GM19397 (cell line): ENCODE results near the gene CNTNAP4.

Experiments used
- ATAC-seq: cut with Tn5 transposase; IDR thresholded peaks from one replicate; pipeline ENCODE4 v1.9.1; 2021; ENCODE audit warnings: mild to moderate bottlenecking, moderate library complexity; ENCODE audit not compliant: unreplicated experiment

The CNTNAP4 gene

GRCh38 chr16:76574651-76575050, 297.4 kb downstream of the CNTNAP4 start:
- no peak for ATAC-seq

GRCh38 chr16:76576526-76576925, 299.3 kb downstream of the CNTNAP4 start:
- no peak for ATAC-seq

GRCh38 chr16:76577003-76577402, 299.8 kb downstream of the CNTNAP4 start:
- peak; percentile 59 for ATAC-seq

- no peak for ATAC-seq
Measured at GRCh38 chr16:76579277-76579922, 302.2 kb downstream of the CNTNAP4 start.

- ATAC-seq, result no peak
Measured at GRCh38 chr16:76583466-76583865, 306.3 kb downstream of the CNTNAP4 start.

GRCh38 chr16:76583945-76584344, 306.7 kb downstream of the CNTNAP4 start:
- no peak for ATAC-seq

GRCh38 chr16:76598498-76598897, 321.3 kb downstream of the CNTNAP4 start:
- no peak for ATAC-seq

- no peak for ATAC-seq
Measured at GRCh38 chr16:76607317-76607716, 330.1 kb downstream of the CNTNAP4 start.
